ENCODE data around the gene RNF208. TPM values are rescaled to one million over a fixed set of nuclear protein-coding genes. Genes with fewer than 3 reads are reported as not detected.

RNF208 gene
- total and polyA plus RNA-seq, 10 of the 15 experiments (the other 5 are each of a cell fraction or from before 2014, with no cell fraction given): 0.06 to 10.7 (median 0.77) TPM

DNA sequence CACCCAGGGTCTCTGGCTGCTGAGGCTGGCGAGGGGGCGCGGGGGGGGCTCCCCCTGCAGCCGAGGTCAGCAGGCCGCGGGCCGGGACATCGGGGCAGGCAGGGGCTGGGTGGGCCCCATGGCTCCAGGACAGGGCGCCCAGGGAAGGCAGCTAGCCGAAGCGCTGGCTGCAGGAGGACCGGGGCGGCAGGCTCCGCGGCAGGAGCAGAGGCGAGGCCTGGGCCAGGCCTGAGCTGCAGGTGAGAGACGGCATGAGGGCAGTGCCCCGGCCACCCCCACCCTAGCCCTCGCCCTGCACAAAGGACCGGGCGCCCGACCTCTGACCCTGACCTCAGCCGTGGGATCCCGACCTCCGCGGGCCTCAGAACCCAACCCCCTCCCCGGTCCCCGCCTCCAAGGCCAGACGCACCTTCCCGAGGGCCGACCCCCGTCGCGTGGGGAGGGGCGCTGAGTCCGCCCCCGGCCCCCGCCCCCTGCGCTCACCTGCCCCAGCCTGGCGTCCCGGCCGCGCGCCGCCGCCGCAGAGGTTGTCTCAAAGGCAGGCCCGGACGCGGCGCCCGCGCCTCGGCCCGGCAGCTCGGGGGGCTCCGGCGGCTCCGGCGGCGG lies 431 bp downstream of the RNF208 start:
- in situ Hi-C loops (cut with MboI): no loop called here
- Histone ChIP-seq H3K4me3 (peak overlapping the region; percentile 22; the same call in 1 of the 2 replicates), H3K36me3 (ENCODE audit: control insufficient read depth in 2 of 2, insufficient read depth in 2 of 2, low read length in 1 of 2) (peaks cover 0 to 2% of the 10 kb centered on the region in 2 experiments; a peak in 1 of 4 replicates), H3K27ac (ENCODE audit: control insufficient read depth, insufficient read depth) (no peak overlapping the region), H3K27me3 (replicated peaks in 1 of 2; ENCODE audit: control insufficient read depth in 2 of 2, insufficient read depth in 2 of 2, low read length in 1 of 2) (no peaks in the 10 kb centered on the region), H3K4me1 (ENCODE audit: control insufficient read depth, insufficient read depth, low read length) (peaks cover 16% of the 10 kb centered on the region), H4K20me1 (ENCODE audit: control insufficient read depth, insufficient read depth) (no peaks in the 10 kb centered on the region), H3K9ac (ENCODE audit: control insufficient read depth, insufficient read depth, low read length) (no peak overlapping the region), H2AFZ (ENCODE audit: control insufficient read depth, low read depth, low read length) (no peak overlapping the region; the same call in 1 of the 2 replicates), H3K4me2 (ENCODE audit: control insufficient read depth, insufficient read depth) (peak overlapping the region; percentile 55), H3K79me2 (ENCODE audit: control insufficient read depth, insufficient read depth, low read length) (no peaks in the 10 kb centered on the region), H3K9me3 (replicated peaks; ENCODE audit: control insufficient read depth, insufficient read depth, low read length) (no peaks in the 10 kb centered on the region)
- FAIRE-seq: no peak
- DNase-seq (ENCODE audit: low read depth, low spot score): no peak
- ChIA-PET SMC1A (ENCODE audit: uncharacterized antibody, unreplicated experiment) (no interaction called here), CTCF (interaction anchor here (1.1 to 3.7 kb wide), 2 partner anchors 33 to 71 kb away, joined by 3 to 18 read pairs; partner anchors contain the start of genes ANAPC2 and SSNA1), RAD21 (ENCODE audit: unreplicated experiment) (interaction anchor here (0.5 to 1.8 kb wide), 4 partner anchors 17 to 521 kb away, joined by 3 to 7 read pairs (median 4); partner anchors contain the start of genes NDOR1, TMEM203 and TPRN), POLR2A (interaction anchor here (0.8 to 5.5 kb wide), 9 partner anchors 11 to 95 kb away, joined by 3 to 68 read pairs (median 18); partner anchors contain the start of genes NDOR1, TMEM203, TPRN and TUBB4B)
- intact Hi-C loops (cut with micrococcal nuclease; ENCODE audit: unreplicated experiment): loop anchor here (2.0 to 10.0 kb wide), 3 partner anchors 21 to 177 kb away; partner anchors contain the start of genes ANAPC2, NPDC1, SSNA1 and TPRN
- WGBS (ENCODE audit: insufficient coverage, insufficient replicate concordance, low lambda C conversion rate, missing lambda C conversion rate): 22% methylated on average over 15 of the region's 61 CpGs
- no peak for ATAC-seq
- no peak for TF ChIP-seq EED (IDR thresholded peaks at IDR 0.05; ENCODE audit: low read depth)
- peak; percentile 69 for TF ChIP-seq NR2C1 (IDR thresholded peaks at IDR 0.05)
- TF ChIP-seq, protein P1, sequence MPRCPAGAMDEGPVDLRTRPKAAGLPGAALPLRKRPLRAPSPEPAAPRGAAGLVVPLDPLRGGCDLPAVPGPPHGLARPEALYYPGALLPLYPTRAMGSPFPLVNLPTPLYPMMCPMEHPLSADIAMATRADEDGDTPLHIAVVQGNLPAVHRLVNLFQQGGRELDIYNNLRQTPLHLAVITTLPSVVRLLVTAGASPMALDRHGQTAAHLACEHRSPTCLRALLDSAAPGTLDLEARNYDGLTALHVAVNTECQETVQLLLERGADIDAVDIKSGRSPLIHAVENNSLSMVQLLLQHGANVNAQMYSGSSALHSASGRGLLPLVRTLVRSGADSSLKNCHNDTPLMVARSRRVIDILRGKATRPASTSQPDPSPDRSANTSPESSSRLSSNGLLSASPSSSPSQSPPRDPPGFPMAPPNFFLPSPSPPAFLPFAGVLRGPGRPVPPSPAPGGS (IDR thresholded peaks at IDR 0.05; ENCODE audit: borderline replicate concordance, insufficient read depth, low read depth, low read length, poor library complexity, severe bottlenecking): no peak
- no peak for TF ChIP-seq WRNIP1 (IDR thresholded peaks at IDR 0.05; ENCODE audit: borderline replicate concordance, low read depth, low read length)
- TF ChIP-seq SIX5 (IDR thresholded peaks at IDR 0.05; ENCODE audit: low read depth, low read length, severe bottlenecking): no peak
- TF ChIP-seq, protein P2, sequence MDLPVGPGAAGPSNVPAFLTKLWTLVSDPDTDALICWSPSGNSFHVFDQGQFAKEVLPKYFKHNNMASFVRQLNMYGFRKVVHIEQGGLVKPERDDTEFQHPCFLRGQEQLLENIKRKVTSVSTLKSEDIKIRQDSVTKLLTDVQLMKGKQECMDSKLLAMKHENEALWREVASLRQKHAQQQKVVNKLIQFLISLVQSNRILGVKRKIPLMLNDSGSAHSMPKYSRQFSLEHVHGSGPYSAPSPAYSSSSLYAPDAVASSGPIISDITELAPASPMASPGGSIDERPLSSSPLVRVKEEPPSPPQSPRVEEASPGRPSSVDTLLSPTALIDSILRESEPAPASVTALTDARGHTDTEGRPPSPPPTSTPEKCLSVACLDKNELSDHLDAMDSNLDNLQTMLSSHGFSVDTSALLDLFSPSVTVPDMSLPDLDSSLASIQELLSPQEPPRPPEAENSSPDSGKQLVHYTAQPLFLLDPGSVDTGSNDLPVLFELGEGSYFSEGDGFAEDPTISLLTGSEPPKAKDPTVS (IDR thresholded peaks at IDR 0.05; ENCODE audit: low read depth, low read length): no peak
- TF ChIP-seq RAD51 (IDR thresholded peaks at IDR 0.05): no peak
- no peak for TF ChIP-seq GABPA (IDR thresholded peaks at IDR 0.05; ENCODE audit: low read depth)
- TF ChIP-seq RBBP5 (conservative IDR thresholded peaks at IDR 0.05): no peak
- TF ChIP-seq E2F4 (IDR thresholded peaks at IDR 0.05; ENCODE audit: low read depth, low read length): no peak
- TF ChIP-seq NR2F1 (conservative IDR thresholded peaks at IDR 0.05): peak; percentile 94
- no peak for TF ChIP-seq SMARCA5 (IDR thresholded peaks at IDR 0.05)
- 0 out of 4 replicates have a peak, but pooled peaks of 1 of the 2 experiments have one; percentile 7 for TF ChIP-seq BHLHE40 (IDR thresholded peaks at IDR 0.05; ENCODE audit: borderline replicate concordance in 1 of 2, low read depth in 2 of 2, low read length in 1 of 2)
- no peak for TF ChIP-seq KLF5 (IDR thresholded peaks at IDR 0.05; ENCODE audit: partially characterized antibody)
- TF ChIP-seq, protein P3, sequence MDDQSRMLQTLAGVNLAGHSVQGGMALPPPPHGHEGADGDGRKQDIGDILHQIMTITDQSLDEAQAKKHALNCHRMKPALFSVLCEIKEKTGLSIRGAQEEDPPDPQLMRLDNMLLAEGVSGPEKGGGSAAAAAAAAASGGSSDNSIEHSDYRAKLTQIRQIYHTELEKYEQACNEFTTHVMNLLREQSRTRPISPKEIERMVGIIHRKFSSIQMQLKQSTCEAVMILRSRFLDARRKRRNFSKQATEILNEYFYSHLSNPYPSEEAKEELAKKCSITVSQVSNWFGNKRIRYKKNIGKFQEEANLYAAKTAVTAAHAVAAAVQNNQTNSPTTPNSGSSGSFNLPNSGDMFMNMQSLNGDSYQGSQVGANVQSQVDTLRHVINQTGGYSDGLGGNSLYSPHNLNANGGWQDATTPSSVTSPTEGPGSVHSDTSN (IDR thresholded peaks at IDR 0.05; ENCODE audit: insufficient replicate concordance, low read depth, low read length): no peak
- no TSS peak for BruUV-seq (replicated peaks)
